Right lobe of liver (tissue), 6 donors: ENCODE data around the gene SLC9B1. TPM values are rescaled to one million over a fixed set of nuclear protein-coding genes. Genes with fewer than 3 reads are reported as not detected.

Experiments
- ATAC-seq, 4 donors: fragments of 200-7000 bp; cut with Tn5 transposase; one replicate each; pipeline ENCODE4 v1.9.1; 2020; ENCODE audit warnings: mild to moderate bottlenecking in 4 of 4, moderate library complexity in 4 of 4
- DNase-seq, 3 donors: peaks; one replicate each; pipeline ENCODE4 v3.0.0-alpha.2; 2020
- H3K27ac ChIP-seq, 3 donors: fragments of 200-600 bp; one replicate each; pipeline ENCODE4 v1.8.0; 2022
- H3K27me3 ChIP-seq, 2 donors: fragments of 200-600 bp; one replicate each; pipeline ENCODE4 v1.8.0; 2022
- H3K36me3 ChIP-seq, 4 donors: fragments of 200-600 bp; sonication (generic) in 1 of 4; one replicate each; pipeline versions ENCODE4 v1.5.1 to v1.8.0; 2017 to 2022; ENCODE audit warnings: control low read depth in 1 of 4
- H3K4me1 ChIP-seq, 4 donors: fragments of 200-600 bp; sonication (generic) in 1 of 4; one replicate each; pipeline versions ENCODE4 v1.5.1 to v1.8.0; 2017 to 2022; ENCODE audit warnings: control low read depth in 1 of 4
- H3K4me3 ChIP-seq, 3 donors: fragments of 200-600 bp; one replicate each; pipeline ENCODE4 v1.8.0; 2022
- H3K9me3 ChIP-seq, 4 donors: fragments of 200-600 bp; sonication (generic) in 1 of 4; one replicate each; pipeline versions ENCODE4 v1.5.1 to v1.8.0; 2017 to 2022; ENCODE audit warnings: control low read depth in 1 of 4
- CTCF ChIP-seq, 4 donors: fragments of 200-600 bp in 3 of 4; fragments of 450-650 bp in 1 of 4; IDR thresholded peaks; one replicate each; pipeline versions ENCODE4 v1.5.1 to v1.8.0; 2016 to 2022; ENCODE audit warnings: antibody characterized with exemption in 4 of 4, mild to moderate bottlenecking in 2 of 4
- POLR2A ChIP-seq: fragments of 450-650 bp; IDR thresholded peaks from one replicate; pipeline ENCODE4 v1.6.1; 2017; ENCODE audit warnings: antibody characterized with exemption, mild to moderate bottlenecking
- WGBS: methylation state at CpG from one replicate; pipeline ENCODE4 v1.1.6; 2018; ENCODE audit warnings: low coverage, low lambda C conversion rate; ENCODE audit not compliant: insufficient coverage; ENCODE audit errors: missing lambda C conversion rate; 5-methylcytosine and 5-hydroxymethylcytosine counted together
- intact Hi-C, 2 donors: fragments of 100-400 bp; cut with DNase I; formaldehyde crosslinking; loops; one replicate each; pipeline versions ENCODE4 v1.11.2 to v1.14.1; 2022
- total RNA-seq, 6 experiments: library from RNA; depleted of rRNA in 2 of 6; stranded (reverse); fragments of >200 nt in 2 of 6; fragmentation: NEBNext Ultra II Directional in 3 of 6; extraction: Animal tissue kit (Norgen Biotek cat#: 25700) in 3 of 6; gene quantifications; one replicate each; pipeline versions ENCODE4 v1.1.0 to v1.2.4, GENCODE V29; 2016 to 2023
- donor health status: DM: no; HTN: yes; CAD: no.
- donor health status: DM: no; HTN: no; CAD: no.
- donor health status: DM: no; HTN: no; CAD: no.
- donor health status: DM: no; HTN: yes; CAD: no.
- donor health status: DM: no; HTN: yes; CAD: no.

SLC9B1 gene
- total RNA-seq, 6 experiments from 2014 or later = 0.24 to 0.56 (median 0.51) TPM; not detected in 2

DNA sequence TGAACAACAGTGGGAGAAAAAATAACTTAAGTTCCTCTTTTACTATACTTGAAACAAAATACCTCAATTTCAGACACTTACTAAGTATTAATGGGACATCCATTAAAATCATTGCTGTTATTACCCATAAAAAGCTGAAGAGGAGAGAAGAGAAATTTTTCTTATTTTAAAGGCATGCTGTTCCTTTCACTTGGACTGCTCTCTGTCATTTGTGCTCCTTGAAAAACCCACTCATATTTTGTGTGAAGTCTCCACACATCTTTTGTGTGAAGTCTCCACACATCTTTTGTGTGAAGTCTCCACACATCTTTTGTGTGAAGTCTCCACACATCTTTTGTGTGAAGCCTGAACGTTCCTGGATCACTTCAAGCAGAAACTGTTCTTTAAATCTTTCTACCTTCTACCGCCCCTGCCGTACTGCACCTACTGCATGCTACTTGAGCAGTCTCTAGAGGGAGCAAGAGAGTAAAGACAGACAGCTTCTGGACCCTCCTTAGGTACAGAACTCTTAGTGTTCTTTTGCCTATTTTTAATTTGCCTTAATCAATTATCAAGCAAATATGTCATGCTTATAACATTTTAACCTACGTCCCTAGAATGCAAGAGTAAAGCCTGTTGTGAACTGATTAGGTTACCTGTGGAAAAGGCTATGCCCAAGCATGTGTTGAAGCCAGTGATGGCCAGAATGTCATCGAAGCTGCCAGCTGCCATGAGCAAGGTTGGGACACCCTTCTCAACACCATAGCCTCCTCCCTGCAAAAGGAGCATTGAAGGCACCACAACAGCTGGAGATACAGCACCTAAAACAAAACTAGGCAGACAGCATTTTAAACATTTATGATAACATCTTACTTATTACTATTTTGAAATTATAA is 27.1 kb upstream of the SLC9B1 start:
- no peak overlapping the region for H3K27ac ChIP-seq
- intact Hi-C loops = no loop called here
- ATAC-seq (peak; percentile 96 to 98 (median 96)), DNase-seq (no peak)
- no peaks in the 10 kb centered on the region for H3K9me3 ChIP-seq
- TF ChIP-seq POLR2A (no peak), CTCF (IDR thresholded peaks at IDR 0.05) (peak; percentile 69 to 80 (median 76))
- no peaks in the 10 kb centered on the region for H3K27me3 ChIP-seq
- 30% methylated on average over 5 of the region's 5 CpGs for WGBS
- no peak overlapping the region for H3K4me3 ChIP-seq
- H3K4me1 ChIP-seq = no peaks in the 10 kb centered on the region
- peaks cover 0 to 32% (median 6%) of the 10 kb centered on the region in 4 donors for H3K36me3 ChIP-seq

DNA sequence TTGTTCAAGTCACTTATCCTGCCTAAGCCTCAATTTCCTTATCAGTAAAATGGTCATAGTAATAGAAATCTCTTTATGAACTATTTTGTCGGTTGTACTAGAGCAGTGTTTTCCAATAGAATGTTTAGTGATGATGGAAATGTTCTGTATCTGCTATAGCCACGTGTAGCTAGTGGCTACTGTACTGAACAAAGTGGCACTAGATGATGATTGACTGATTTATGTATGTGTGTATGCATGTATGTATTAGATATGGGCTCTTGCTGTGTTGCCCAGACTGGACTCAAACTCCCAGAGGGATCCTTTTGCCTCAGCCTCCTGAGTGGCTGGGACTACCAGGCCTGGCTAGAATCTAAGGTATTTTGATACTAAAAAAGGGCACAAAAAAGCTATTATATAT is 24.7 kb upstream of the SLC9B1 start:
- 95% methylated on average over 2 of the region's 2 CpGs for WGBS
- no peak for TF ChIP-seq POLR2A
- no peak for TF ChIP-seq CTCF (IDR thresholded peaks at IDR 0.05)
- intact Hi-C loops = no loop called here
- ATAC-seq (no peak), DNase-seq (no peak)
- H3K4me1 ChIP-seq = no peaks in the 10 kb centered on the region
- no peaks in the 10 kb centered on the region for H3K27me3 ChIP-seq
- peaks cover 0 to 24% (median 2%) of the 10 kb centered on the region in 4 donors for H3K36me3 ChIP-seq
- H3K4me3 ChIP-seq = no peak overlapping the region
- H3K9me3 ChIP-seq = no peaks in the 10 kb centered on the region
- H3K27ac ChIP-seq = no peak overlapping the region

- 95% methylated on average over 2 of the region's 2 CpGs for WGBS
- H3K36me3 ChIP-seq = peaks cover 0 to 3% (median 0%) of the 10 kb centered on the region in 4 donors
- no peak overlapping the region for H3K4me3 ChIP-seq
- H3K27ac ChIP-seq = no peak overlapping the region
- H3K9me3 ChIP-seq = no peaks in the 10 kb centered on the region
- ATAC-seq (no peak), DNase-seq (no peak)
- no peak for TF ChIP-seq CTCF (IDR thresholded peaks at IDR 0.05)
- TF ChIP-seq POLR2A = no peak
- intact Hi-C loops = no loop called here
- no peaks in the 10 kb centered on the region for H3K27me3 ChIP-seq
- H3K4me1 ChIP-seq = no peaks in the 10 kb centered on the region
These were observed 16.7 kb upstream of the SLC9B1 start for GRCh38 chr4:103036169-103036568.

DNA sequence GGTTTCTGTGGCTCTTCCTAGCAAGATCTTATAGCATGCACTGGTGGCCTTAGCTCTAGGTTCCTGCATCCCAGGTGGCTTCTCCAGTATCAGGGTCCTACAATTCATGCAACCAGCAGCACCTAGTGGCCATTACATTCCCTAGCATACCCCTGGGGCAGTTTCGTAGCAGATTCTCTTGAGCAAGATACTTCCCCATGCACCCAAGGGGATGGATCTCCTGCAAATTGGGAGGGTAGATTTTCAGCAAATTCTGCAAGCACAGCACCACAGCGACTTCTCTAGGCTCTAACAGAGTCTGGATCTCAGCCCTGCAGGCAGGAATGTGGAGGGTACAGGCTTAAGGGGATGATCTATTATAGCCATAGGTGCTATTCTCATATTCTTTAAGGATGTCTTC is 13.1 kb upstream of the SLC9B1 start:
- no peak overlapping the region for H3K4me3 ChIP-seq
- peaks cover 0 to 8% (median 0%) of the 10 kb centered on the region in 4 donors for H3K36me3 ChIP-seq
- no peaks in the 10 kb centered on the region for H3K9me3 ChIP-seq
- no peak overlapping the region for H3K27ac ChIP-seq
- no peaks in the 10 kb centered on the region for H3K27me3 ChIP-seq
- DNase-seq (no peak), ATAC-seq (peak; percentile 74 to 80 (median 77))
- intact Hi-C loops = no loop called here
- TF ChIP-seq CTCF (IDR thresholded peaks at IDR 0.05) (peak; percentile 30 to 50 (median 40)), POLR2A (no peak)
- H3K4me1 ChIP-seq = no peaks in the 10 kb centered on the region
- WGBS = no CpG with 5 or more reads among the region's 2 CpGs
